ENCODE data around the gene SYT7. TPM values are rescaled to one million over a fixed set of nuclear protein-coding genes. Genes with fewer than 3 reads are reported as not detected.
A peak's percentile ranks its signal among the peaks of the same experiment; 100 is the strongest.

Gene SYT7
- total and polyA plus RNA-seq, 12 donors: 11.5 to 26.1 (median 18.7) TPM

DNA sequence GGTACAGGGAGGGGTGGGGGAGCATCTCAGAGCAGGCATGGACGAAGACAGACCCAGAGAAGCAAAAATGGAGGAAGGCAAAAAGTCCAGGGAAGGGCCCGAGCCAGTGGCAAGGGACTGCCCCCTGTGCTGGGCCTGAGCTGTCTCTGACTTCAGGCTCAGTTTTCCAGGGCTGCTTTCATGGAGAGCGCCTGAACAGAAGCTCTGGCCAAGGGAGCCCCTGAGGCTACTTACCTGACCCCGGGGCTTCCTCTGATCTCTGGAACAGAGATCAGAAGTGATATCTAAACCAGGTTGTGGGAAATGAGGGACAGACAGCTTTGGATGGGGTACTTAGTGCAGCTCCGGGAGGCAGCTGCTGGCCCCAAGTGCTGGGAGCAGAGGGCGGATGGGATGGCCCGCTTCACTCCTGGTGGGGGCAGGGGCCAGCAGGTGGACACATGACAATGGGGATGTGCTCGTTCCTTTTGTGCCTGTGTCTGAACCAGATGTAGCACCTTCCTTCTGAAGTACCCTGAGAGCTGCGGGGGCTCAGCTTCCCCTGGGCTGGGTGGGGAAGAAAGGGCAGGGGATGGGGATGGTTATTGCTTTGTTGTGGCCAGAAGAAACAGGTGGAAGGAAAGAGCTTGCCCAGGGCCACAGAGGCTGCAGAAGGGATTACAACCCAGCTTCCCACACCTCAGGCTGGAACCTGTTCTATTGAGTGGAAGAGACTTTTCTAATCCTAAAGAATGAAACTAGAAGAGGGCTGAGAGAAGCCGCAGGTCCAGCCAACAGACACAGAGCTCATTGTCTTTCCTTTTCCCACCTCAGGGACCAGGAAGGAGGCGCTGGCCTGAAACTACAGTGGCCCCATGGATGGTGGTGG lies 66.6 kb downstream of the SYT7 start:
- no peak overlapping the region for H3K4me3 ChIP-seq
- H3K36me3 ChIP-seq: no peaks in the 10 kb centered on the region
- peaks cover 9 to 37% (median 32%) of the 10 kb centered on the region in 7 donors for H3K27me3 ChIP-seq
- no peaks in the 10 kb centered on the region for H3K9me3 ChIP-seq
- peaks cover 5 to 22% (median 14%) of the 10 kb centered on the region in 9 donors for H3K4me1 ChIP-seq
- H3K27ac ChIP-seq: no peak overlapping the region
- 71 to 72% methylated on average over 11 of the region's 11 CpGs for WGBS, 2 donors
- DNase-seq (no peak), ATAC-seq (no peak)
- intact Hi-C loops (cut with DNase I): loop anchor here in 5 of 10 donors (5.0 to 10.0 kb wide), 4 partner anchors 37 to 121 kb away; no protein-coding TSS in a partner anchor
- TF ChIP-seq CTCF (IDR thresholded peaks at IDR 0.05): no peak

DNA sequence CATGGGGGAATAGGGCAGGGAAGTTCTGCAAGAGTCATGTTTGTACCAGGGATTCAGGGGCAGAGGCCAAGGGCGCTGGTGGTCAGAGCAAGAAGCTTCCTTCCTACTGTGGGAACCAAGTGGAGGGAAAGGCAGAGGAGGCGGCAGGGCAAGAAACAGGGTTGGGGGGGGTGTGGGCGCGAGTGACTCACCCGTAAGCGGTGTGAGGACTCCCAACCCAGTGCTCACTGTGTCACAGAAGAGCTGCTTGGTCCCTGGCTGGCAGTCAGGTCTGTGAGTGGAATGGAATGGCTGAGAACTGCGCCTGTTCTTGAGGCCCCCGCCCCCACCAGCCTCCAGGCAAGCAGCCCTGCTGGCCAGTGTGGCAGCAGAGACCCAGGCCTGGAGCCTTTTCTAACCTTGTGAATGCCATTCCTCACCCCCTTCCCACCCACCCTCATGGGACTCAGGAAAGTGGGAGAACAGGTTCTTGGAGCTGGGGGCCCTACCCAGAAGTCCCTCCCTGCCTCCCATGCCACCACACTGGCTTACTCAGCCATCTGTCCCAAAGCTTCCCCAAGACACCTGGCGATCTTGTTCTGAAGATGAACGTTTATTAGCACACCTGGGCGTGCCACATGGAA lies 67.6 kb downstream of the SYT7 start:
- Histone ChIP-seq H3K27ac (peak overlapping the region in 2 of 10 donors; percentile 25 to 28), H3K4me3 (no peak overlapping the region), H3K9me3 (no peaks in the 10 kb centered on the region), H3K36me3 (no peaks in the 10 kb centered on the region), H3K4me1 (peaks cover 5 to 29% (median 18%) of the 10 kb centered on the region in 9 donors), H3K27me3 (peaks cover 12 to 45% (median 36%) of the 10 kb centered on the region in 7 donors)
- ATAC-seq: no peak
- no peak for TF ChIP-seq CTCF (IDR thresholded peaks at IDR 0.05)
- intact Hi-C loops (cut with DNase I): loop anchor here in 5 of 10 donors (5.0 to 10.0 kb wide), 4 partner anchors 36 to 122 kb away; no protein-coding TSS in a partner anchor
- DNase-seq: no peak
- whole genome bisulfite sequencing, 2 donors: 80 to 87% methylated on average over 11 of the region's 11 CpGs

- peaks cover 13 to 53% (median 44%) of the 10 kb centered on the region in 7 donors for H3K27me3 ChIP-seq
- 83 to 89% methylated on average over 4 of the region's 4 CpGs for WGBS, 2 donors
- intact Hi-C loops (cut with DNase I): loop anchor here in 5 of 10 donors (5.0 to 10.0 kb wide), 4 partner anchors 35 to 122 kb away; no protein-coding TSS in a partner anchor
Measured at GRCh38 chr11:61512435-61512834, 68.4 kb downstream of the SYT7 start.

More at GRCh38 chr11:61512435-61512834, 68.4 kb downstream of the SYT7 start:
- H3K4me1 ChIP-seq: peaks cover 5 to 32% (median 18%) of the 10 kb centered on the region in 9 donors
- H3K4me3 ChIP-seq: no peak overlapping the region
- DNase-seq (no peak), ATAC-seq (no peak)
- TF ChIP-seq CTCF (IDR thresholded peaks at IDR 0.05): no peak
- H3K36me3 ChIP-seq: no peaks in the 10 kb centered on the region
- H3K9me3 ChIP-seq: no peaks in the 10 kb centered on the region
- peak overlapping the region in 2 of 10 donors; percentile 25 to 28 for H3K27ac ChIP-seq
